NCI-H128 (cell line): Measurements from ENCODE around the gene REPS2.

ENCODE experiments used
- DNase-seq: peaks from one replicate; lab custom pipeline; 2025; ENCODE audit not compliant: unreplicated experiment; lab: John Stamatoyannopoulos, UW

The REPS2 gene

DNA sequence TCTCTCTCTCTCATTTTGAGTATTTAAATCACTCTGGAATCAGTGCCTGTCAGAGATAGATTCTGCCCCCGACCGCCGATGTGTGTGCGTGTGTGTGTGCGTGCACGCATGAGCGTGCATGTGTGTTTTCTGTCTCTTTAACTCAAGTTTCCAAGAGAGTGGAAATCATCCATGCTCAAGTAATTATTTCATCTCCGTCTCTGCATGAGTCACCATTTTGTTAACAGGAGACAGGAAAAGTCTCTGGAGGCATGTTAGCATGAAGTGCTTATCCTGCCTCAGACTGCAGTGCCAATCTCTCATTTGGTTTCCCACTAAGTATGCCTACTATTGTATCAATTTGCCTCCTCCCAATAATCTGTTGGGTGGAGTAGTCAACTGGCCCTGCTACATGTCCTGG is 245.6 kb downstream of the REPS2 start:
- no peak for DNase-seq
